Activated T-helper 1 cell treated with Interleukin-2 at 50 U/mL for 16 hours (primary cell): ENCODE results near the gene SLIT1.

Experiments used
- DNase-seq: peaks from one replicate; pipeline ENCODE4 v3.0.0-alpha.2; 2020; ENCODE audit warnings: low read depth

SLIT1 gene

DNA sequence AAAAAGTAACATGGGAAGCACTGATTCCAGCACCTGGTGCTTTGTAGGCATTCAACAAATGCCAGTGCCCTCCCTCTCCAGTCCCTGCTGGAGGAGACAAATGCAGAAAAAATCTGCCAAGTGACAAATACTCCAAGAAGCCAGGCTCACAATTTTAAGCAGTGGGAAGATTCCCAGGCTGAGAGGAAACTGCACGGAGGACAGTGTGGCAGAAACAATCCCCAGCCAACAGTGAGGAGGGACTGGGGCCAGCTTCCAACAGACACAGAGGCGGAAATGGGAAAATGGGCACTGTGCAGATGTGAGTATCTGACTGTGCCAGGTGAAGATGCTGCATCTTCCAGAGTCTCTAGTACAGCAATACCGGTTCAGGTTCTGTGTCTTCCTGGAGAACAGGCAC is 106.3 kb downstream of the SLIT1 start:
- no peak for DNase-seq

- DNase-seq, result no peak
Measured at GRCh38 chr10:97078938-97079445, 106.8 kb downstream of the SLIT1 start.

DNA sequence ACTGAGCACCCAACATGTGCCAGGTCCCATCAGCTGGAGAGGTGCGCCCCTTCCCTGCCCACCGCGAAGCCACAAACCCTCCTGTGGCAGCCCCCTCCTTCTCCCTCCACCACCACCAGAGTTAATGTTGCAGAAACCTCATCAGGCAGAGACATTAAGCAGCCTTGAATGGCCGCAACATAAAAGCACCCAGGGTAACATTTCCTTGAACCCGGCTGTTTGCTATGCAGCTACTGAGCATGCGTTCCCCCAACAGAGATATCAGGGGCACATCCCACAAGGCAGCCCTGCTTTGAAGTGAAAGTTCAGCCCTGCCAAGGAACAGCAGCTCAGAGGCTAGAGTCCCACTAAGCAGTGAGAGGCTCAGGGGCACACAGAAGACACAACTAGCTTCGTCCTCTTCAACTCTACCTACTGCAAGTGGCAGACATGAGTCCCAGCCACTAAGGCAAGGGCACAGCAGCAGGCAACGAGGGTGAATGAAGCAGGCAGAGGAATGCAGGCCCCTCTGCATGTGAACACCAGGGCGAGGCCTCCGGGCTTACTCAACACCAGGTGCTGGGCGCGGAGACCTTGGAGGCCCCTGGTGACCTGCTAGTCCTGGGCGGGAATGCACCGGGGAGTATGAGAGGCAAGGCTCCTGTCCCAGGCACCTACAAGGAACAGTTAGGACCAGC is 107.4 kb downstream of the SLIT1 start:
- no peak for DNase-seq

DNA sequence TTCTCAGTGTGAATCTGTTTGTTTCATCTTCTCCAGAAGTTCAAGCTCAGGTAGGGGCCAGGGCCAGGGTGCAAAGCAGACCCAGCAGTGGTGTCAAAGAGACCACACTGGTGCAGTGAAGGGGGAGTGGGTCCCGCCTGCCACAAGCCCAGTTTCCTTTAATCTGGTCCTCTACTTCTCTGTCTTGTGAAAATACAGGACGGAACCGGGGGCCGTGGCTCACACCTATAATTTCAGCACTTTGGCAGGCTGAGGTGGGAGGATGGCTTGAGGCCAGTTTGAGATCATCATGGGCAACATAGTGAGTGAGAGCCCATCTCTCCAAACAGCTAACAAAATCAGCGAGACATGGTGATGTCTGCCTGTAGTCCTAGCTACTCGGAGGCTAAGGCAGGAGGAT is 109.0 kb downstream of the SLIT1 start:
- no peak for DNase-seq

GRCh38 chr10:97075961-97076525 is 109.7 kb downstream of the SLIT1 start:
- no peak for DNase-seq

GRCh38 chr10:97075421-97075820 is 110.3 kb downstream of the SLIT1 start:
- DNase-seq, result no peak

- no peak for DNase-seq
Measured at GRCh38 chr10:97074256-97075145, 111.3 kb downstream of the SLIT1 start.

- DNase-seq, result peak; percentile 61
Measured at GRCh38 chr10:97072851-97073665, 112.7 kb downstream of the SLIT1 start.

- no peak for DNase-seq
Measured at GRCh38 chr10:97071496-97071895, 114.3 kb downstream of the SLIT1 start.

DNA sequence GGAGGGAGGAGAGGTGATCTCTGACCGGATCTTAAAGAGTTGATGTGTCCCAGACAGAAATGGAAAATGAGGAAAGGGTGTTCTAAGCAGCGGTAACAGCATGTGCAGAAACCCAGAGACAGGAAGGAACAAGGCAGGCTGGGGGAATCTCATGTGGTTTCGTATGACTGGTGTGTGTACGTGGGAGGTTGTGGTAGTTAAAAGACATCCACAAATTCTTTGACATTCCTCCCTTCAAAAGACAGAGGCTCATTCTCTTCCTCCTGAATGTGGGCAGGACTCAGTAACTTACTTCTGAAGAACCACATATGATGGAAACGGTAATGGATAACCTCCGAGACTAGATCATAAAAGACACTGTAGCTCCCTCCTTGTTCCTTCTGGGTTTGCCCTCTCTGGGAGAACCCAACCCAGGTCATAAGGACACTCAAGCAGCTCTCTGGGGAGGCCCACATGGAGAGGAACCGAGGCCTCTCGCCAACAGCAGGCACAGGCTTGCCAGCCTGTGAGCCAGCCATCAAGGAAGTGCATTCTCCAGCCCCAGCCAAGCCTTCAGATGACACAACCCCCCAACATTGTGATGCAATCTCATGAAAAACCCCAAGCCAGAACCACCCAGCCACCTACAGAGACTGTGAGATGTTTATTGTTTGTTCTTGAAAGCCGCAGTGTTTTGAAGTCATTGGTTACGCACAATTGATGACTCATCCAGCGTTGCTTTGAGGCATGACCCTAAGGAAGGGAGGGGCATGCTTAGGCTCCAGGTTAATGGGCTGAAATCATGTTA is 116.0 kb downstream of the SLIT1 start:
- no peak for DNase-seq

DNA sequence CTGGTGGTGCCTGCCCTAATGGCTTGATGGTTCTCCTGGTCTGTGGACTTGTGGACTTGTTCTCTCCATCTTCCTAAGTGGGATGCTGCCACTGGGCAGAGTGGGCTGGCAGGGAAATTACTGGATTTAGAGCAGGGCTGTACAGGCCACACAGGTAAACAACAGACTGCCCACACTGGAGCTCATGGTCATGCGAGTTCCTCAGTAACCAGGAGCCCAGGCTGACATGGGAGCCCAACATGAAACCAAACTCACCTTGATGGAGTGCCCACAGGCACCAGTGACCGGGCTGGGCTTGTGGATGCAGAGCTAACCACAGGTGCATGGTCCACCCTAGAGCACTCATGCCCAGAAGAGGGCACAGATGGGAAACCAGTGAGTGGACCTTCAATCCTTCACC is 116.7 kb downstream of the SLIT1 start:
- DNase-seq, result no peak

GRCh38 chr10:97067716-97068391 is 117.9 kb downstream of the SLIT1 start:
- DNase-seq, result no peak

GRCh38 chr10:97066877-97067555 is 118.7 kb downstream of the SLIT1 start:
- DNase-seq, result no peak

GRCh38 chr10:97065686-97066660 is 119.8 kb downstream of the SLIT1 start:
- no peak for DNase-seq

GRCh38 chr10:97065128-97065527 is 120.6 kb downstream of the SLIT1 start:
- DNase-seq, result no peak

DNA sequence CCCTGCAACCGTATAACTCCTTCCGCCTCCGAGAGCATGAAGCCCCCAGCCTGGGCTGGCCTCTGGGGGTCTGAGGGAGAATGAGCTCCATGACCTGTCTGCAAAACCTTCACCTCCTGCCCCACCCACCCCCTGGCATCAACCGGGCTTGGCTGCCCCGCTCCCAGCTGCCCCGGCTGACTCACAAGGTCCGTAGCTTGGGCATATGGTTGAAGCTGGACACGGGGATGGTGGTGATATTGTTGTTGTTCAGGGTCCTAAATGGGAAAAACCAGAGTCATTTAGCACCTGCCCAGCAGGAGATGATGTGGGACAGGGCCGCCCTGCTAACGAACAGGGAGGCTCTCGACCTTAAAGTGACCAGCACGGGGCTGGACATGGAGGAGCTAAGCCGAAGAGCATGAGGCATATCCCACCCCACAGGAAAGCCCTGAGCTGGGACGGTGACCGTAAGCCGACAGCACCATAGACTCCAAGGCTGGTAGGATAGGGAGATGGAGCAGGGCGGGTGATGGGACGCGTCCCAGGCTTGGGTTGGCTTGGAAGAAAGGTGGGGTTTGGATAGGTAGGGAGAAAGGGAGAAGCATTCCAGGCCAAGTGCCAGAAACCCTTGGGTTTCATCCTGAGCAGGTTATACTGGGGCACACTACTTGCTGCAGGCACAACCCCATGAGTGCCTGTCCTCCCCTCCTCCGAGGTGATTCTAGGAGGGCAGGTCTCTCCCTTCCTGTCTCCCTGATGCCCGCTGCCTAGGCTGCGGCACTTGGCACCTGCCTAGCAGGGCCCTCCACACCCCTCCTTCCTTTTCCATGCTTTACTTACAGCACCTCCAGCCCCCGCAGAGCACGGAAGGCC is 121.5 kb downstream of the SLIT1 start:
- DNase-seq, result no peak

DNA sequence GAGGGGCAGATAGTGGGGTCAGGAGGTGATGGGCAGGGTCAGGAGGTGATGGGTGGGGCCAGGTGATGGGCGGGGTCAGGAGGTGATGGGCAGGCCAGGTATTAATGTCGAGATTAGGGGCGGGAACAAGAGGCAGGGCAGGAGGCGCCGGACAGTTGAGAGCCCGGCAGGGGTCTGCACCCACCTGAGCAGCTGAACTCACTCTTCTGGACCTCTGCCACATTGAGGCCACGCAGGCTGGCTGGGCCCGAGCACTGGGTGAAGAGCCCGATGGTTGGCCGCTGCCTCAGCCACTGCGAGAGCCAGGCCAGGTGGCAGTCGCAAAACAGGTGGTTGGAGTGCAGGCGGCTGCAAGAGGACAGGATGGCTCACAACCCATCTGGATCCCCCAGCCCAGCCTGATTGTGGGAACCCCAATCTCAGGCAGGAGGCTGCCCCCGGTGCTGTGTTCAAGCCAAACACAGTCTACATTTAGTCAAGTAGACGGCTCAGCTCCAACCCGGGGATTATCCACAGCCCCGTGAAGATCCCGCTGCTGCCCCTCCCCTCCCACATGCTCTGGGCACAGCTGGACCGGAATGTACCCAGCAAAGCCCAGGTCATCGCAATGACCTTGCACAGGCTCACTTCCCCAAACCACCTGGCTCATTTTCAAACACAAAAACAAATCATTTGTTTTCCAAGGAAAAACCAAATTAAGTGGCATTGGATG is 122.3 kb downstream of the SLIT1 start:
- no peak for DNase-seq
